HG03342 (cell line): Measurements from ENCODE around the gene COL6A1.
"Not testable (repeated sequence)": the region's sequence is repeated elsewhere in the genome, so short reads cannot be mapped to it uniquely, and the experiment has no call there.

Source experiments
- ATAC-seq: cut with Tn5 transposase; IDR thresholded peaks from one replicate; pipeline ENCODE4 v1.9.1; 2021; ENCODE audit warnings: mild to moderate bottlenecking, moderate library complexity; ENCODE audit not compliant: unreplicated experiment

COL6A1 gene

GRCh38 chr21:46004168-46004861 lies 22.7 kb downstream of the COL6A1 start:
- no peak for ATAC-seq

GRCh38 chr21:46005081-46005480 lies 23.5 kb downstream of the COL6A1 start:
- no peak for ATAC-seq

- no peak for ATAC-seq
Measured at GRCh38 chr21:46005481-46005881, 23.9 kb downstream of the COL6A1 start.

- not testable (repeated sequence) for ATAC-seq
Measured at GRCh38 chr21:46005894-46006546, 24.4 kb downstream of the COL6A1 start.

- no peak for ATAC-seq
Measured at GRCh38 chr21:46006547-46007491, 25.2 kb downstream of the COL6A1 start.

DNA sequence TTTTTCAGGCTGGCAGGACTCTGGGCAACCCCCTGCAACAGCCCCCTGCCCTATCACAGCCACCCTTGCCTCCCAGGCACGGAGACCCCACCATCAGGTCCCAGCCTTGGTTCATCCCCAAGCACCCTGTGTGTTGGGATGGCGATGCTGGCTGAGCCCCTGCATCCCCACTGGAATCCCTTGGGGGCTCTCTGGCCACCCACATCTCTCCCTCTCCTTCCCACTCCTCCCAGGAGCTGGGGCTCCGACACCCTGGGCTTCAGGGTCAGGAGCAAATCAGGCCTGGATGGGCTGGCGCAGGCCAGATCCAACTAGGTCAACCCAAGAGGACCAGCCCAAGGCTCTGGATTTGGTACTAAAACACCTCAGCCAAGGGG lies 25.9 kb downstream of the COL6A1 start:
- ATAC-seq: no peak

- ATAC-seq: no peak
Measured at GRCh38 chr21:46008893-46009621, 27.5 kb downstream of the COL6A1 start.

DNA sequence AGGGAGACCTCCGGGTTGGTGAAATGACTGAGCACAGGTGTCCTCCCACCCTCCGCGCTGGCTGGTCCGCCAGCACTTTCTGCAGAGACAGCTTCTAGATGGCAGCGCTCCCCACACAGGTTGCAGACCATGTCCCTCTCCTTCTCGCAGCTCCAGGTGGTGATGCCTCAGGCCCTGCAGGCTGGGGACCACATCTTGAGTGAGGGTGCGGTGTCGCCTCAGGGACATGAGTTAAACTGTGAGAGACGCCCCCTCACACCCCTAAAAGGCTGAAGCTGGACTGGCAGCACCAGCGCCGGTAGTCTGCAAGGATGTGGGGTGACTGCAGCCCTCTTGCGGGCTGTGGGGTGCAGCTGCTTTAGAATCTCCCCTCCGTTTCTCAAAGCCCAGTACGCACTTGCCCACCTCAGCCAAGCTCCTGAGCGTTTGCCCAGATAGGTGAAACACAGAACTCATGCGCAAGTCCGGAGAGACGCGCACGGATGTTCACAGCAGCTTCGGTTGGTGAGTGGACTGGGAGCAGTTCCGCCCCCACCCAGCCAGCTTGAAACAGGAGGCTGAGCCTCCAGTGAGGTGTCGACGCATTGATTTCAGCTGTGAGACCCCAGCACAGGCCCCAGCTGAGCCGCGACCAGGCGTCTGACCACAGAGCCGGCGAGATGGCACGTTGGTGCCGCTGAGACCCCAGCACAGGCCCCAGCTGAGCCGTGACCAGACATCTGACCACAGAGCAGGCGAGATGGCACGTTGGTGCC lies 28.6 kb downstream of the COL6A1 start:
- ATAC-seq: no peak

DNA sequence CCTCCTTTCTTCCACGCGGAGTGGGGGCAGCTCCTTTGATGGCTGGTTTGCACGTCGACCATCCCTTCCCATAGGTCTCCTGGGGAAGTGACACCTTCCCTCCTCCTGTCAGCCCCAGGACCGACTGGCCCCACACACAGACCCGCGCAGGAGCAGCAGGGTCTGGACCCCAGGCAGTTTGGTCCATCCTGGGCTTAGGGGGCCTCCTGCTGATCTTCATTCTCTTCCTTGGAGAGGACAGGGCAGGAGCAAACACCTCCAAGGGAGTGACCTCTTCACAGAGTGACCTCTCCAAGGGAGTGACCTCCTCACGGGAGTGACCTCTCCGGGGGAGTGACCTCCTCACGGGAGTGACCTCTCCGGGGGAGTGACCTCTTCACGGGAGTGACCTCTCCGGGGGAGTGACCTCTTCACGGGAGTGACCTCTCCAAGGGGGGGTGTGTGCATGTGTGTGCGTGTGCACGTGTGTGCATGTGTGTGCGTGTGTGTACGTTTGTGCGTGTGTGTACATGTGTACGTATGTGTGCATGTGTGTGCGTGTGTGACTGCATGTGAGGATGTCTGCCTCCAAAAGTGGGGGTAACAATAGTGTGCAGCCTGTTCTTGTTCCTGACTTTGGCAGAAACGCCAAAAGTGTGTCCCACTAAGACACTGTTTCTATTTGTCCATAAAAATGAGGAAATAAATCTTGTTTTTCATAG lies 29.8 kb downstream of the COL6A1 start:
- no peak for ATAC-seq

DNA sequence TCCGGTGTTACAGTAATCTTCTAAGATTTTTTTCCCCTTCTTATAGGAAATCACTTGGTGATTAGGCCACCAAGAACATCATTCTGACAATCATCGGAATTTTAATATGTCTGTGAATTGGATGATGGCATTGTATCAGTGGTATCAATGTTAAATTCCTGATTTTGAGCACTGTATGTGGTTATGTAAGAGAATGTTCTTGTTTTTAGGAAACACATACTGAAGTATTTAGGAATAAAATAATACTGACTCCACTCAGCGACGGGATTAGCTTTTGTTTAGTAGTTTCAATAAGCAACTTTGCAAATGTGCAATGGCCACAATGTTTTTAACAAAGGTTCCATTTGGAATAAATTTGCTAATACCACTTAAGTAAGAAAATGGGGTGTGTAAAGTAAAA lies 30.6 kb downstream of the COL6A1 start:
- no peak for ATAC-seq

- ATAC-seq: no peak
Measured at GRCh38 chr21:46014828-46015227, 33.3 kb downstream of the COL6A1 start.

GRCh38 chr21:46017148-46017547 lies 35.6 kb downstream of the COL6A1 start:
- no peak for ATAC-seq

DNA sequence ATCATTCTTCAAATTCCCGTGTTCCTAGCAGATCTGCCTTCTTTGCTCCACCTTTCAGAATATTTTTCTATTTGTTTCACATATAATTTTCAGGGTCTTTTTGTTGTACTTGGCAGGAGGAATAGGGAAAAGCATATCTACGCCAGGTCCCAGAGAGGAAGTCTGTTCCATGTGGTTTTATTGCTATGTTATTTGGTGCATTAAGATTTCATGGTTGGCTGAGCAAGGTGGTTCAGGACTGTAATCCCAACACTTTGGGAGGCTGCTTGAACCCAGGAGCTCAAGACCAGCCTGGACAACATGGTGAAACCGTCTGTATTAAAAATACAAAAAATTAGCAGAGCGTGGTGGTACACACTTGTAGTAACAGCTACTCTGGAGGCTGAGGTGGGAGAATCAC lies 36.1 kb downstream of the COL6A1 start:
- ATAC-seq: no peak

- ATAC-seq: no peak
Measured at GRCh38 chr21:46018615-46019014, 37.0 kb downstream of the COL6A1 start.

DNA sequence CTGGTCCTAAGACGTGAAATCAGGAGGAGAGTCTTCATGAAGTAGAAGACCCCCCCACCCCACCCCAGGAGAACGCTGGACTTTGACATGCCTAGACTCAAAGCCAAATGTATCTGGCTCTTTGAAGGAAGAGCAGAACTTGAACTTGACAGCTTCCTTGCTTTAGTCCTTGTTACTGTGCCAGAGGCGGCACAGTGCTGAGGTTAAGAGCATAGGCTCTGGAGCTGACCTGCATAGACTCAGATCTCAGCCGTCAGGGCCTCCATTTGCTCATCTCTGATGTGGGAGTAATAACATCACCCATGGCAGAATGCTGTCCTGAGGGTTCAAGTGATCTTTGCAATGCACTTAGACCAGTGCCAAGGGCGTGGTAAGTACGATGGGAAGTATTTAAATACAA lies 39.0 kb downstream of the COL6A1 start:
- ATAC-seq: no peak

DNA sequence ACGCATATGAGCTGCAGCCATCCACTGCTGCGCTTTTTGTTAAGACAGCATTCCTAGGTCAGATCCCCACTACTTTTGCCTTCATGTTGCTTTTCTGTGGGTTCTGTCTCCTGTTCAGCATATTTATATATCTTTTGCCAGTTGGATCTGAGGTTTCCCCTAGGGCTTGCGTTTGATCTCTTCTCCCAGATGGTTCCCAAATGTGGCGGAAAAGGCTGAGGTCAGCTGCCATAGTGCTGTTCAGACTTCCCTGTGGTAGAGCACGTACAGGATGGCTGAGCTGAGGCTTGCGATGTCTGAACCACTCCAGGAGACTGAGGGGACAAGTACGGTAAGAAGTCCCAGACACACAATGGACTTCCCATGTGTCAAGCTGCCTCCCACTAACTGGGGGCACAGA lies 39.8 kb downstream of the COL6A1 start:
- no peak for ATAC-seq

- no peak for ATAC-seq
Measured at GRCh38 chr21:46021978-46022544, 40.5 kb downstream of the COL6A1 start.

GRCh38 chr21:46022551-46023525 lies 41.3 kb downstream of the COL6A1 start:
- no peak for ATAC-seq
